ENCODE results near the gene HS1BP3.

DNA sequence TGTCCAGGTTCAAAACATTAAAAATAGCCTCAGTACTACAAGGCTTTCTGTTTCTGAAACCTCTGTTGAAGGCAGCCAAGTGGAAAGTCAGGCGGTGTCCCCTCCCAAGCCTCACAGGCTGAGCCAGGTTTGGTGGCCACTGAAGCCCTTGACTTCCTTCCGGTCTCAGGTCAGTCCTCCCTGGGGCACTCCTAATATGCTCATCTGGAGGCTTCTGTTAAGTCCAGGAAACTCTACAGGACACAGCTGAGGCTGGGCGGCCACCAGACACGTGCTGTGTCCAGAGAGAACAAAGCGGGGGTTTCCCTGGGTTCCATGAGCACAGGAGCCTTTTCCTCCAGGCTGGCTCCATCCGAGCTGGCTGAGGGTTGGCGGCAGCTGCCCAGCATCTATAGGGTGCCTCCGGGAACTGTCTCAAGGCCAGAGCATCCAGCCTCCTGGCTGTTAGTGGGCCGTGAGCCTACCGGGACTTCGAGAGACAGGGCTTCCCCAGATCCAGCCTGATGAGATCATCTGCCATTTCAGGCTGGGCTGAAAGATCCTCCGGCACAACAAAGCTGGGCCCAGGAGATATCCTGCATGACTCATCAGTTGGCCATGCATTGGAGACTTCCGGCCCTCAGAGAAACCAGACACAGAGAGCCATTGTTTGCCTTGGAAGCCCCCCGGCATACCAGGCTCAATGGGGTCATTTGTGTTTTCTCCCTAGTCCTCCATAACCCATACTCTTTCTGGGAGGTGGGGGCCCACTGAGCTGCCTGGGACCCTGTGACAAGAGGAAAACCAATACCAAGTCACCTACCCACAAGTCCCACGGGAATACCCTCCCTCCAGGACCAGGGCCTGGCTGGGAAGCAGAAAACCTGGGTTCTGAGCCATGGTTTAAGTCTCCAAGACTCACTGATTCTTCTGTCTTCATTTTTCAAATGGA is 71.7 kb downstream of the HS1BP3 start:
- TF ChIP-seq, protein P1, sequence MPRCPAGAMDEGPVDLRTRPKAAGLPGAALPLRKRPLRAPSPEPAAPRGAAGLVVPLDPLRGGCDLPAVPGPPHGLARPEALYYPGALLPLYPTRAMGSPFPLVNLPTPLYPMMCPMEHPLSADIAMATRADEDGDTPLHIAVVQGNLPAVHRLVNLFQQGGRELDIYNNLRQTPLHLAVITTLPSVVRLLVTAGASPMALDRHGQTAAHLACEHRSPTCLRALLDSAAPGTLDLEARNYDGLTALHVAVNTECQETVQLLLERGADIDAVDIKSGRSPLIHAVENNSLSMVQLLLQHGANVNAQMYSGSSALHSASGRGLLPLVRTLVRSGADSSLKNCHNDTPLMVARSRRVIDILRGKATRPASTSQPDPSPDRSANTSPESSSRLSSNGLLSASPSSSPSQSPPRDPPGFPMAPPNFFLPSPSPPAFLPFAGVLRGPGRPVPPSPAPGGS (IDR thresholded peaks at IDR 0.05) = no peak
- TF ChIP-seq, protein P2, sequence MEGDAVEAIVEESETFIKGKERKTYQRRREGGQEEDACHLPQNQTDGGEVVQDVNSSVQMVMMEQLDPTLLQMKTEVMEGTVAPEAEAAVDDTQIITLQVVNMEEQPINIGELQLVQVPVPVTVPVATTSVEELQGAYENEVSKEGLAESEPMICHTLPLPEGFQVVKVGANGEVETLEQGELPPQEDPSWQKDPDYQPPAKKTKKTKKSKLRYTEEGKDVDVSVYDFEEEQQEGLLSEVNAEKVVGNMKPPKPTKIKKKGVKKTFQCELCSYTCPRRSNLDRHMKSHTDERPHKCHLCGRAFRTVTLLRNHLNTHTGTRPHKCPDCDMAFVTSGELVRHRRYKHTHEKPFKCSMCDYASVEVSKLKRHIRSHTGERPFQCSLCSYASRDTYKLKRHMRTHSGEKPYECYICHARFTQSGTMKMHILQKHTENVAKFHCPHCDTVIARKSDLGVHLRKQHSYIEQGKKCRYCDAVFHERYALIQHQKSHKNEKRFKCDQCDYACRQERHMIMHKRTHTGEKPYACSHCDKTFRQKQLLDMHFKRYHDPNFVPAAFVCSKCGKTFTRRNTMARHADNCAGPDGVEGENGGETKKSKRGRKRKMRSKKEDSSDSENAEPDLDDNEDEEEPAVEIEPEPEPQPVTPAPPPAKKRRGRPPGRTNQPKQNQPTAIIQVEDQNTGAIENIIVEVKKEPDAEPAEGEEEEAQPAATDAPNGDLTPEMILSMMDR (IDR thresholded peaks at IDR 0.05) = no peak
- TF ChIP-seq CEBPB (IDR thresholded peaks at IDR 0.05) (0 out of 4 replicates have a peak, but pooled peaks of 1 of the 2 experiments have one; percentile 31), RFX5 (IDR thresholded peaks at IDR 0.05) (0 out of 2 replicates have a peak, but pooled peaks have one; percentile 22), FOXS1 (CRISPR knock-in tag; IDR thresholded peaks at IDR 0.05) (peak; percentile 21; the same call in 1 of the 2 replicates)

Data from A549 (cell line).